VCaP (cell line): Measurements from ENCODE around the gene LMNA.
"Not testable (repeated sequence)": the region's sequence is repeated elsewhere in the genome, so short reads cannot be mapped to it uniquely, and the experiment has no call there.

Source experiments
- H3K27ac ChIP-seq: fragments of 450-650 bp; 2 replicates; pipeline ENCODE4 v1.5.1; 2017
- CTCF ChIP-seq: fragments of 450-650 bp; conservative IDR thresholded peaks from 2 replicates; pipeline ENCODE4 v1.5.1; 2017; ENCODE audit warnings: mild to moderate bottlenecking, moderate library complexity

The LMNA gene

GRCh38 chr1:156114101-156114918, at the start of gene LMNA:
Gene LMNA, plus strand, starts transcription at chr1:156114711. Its CDS starts 208 bp downstream, at chr1:156114919.
- TF ChIP-seq CTCF, result no peak
- peak within 1 kb of the TSS; percentile 62; the same call in 1 of the 2 replicates for H3K27ac ChIP-seq

GRCh38 chr1:156065212-156065611, 49.3 kb upstream of the LMNA start:
- no peak overlapping the region for H3K27ac ChIP-seq
- no peak for TF ChIP-seq CTCF

GRCh38 chr1:156065871-156066270, 48.6 kb upstream of the LMNA start:
- H3K27ac ChIP-seq, result no peak overlapping the region
- no peak for TF ChIP-seq CTCF

- no peak overlapping the region for H3K27ac ChIP-seq
- TF ChIP-seq CTCF, result no peak
Measured at GRCh38 chr1:156067262-156067661, 47.2 kb upstream of the LMNA start.

- no peak for TF ChIP-seq CTCF
- H3K27ac ChIP-seq, result no peak overlapping the region
Measured at GRCh38 chr1:156069490-156070455, 44.7 kb upstream of the LMNA start.

GRCh38 chr1:156070548-156070947, 44.0 kb upstream of the LMNA start:
- TF ChIP-seq CTCF, result no peak
- H3K27ac ChIP-seq, result no peak overlapping the region

GRCh38 chr1:156071332-156071816, 43.1 kb upstream of the LMNA start:
- not testable (repeated sequence) for H3K27ac ChIP-seq
